GM19043 (cell line): Measurements from ENCODE around the gene CELF1.

Source experiments
- ATAC-seq: cut with Tn5 transposase; IDR thresholded peaks from one replicate; pipeline ENCODE4 v1.9.1; 2021; ENCODE audit warnings: low read depth; ENCODE audit not compliant: unreplicated experiment

The CELF1 gene

DNA sequence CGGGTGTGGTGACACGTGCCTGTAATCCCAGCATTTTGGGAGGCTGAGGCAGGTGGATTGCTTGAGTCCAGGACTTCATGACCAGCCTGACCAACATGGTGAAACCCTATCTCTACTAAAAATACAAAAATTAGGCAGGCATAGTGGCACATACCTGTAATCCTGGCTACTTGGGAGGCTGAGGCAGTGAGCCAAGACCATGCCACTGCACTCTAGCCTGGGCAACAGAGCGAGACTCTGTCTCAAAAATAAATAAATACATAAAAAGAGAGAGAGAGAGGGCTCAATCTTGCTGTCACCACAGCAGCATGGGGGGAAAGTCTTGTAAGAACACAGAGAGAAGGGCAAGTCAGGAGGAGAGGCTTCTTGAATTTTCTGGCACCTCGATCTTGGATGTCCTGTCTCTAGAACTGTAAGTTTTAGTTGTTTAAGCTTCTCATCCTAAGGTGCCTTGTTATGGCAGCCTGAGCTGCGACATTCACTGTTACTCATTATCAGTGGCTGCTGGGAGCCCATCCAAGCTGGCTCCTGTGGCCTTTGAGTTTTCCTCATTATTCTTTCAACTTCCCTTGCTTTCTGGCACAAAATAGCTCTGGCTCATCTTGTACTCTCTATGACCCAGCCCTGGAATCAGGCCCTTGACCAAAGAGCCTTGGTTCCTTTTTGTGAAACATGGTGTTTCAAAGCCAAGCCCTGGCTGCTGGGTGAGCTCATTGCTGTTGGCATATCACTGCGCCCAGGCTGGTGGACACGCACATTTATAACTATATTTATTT, 118.7 kb downstream of the CELF1 start:
- ATAC-seq, result no peak

DNA sequence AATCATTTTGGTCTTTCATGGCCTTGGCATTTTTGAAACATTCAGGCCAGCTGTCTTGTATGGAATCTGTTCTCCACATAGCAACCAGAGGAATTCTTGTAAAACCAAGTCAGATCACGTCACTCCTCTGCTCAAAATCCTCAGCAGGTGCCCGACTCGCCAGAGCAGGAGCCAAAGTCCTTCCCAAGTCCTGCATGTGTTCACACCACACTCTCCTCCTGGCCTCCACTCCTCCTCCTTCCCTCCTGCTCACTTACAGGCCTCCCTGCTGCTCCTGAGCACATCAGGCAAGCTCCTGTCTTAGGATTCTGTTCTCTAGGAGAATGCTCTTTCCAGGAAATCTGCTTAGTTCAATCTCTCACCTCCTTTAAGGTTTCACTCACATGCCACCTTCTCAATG, 119.8 kb downstream of the CELF1 start:
- ATAC-seq, result no peak

DNA sequence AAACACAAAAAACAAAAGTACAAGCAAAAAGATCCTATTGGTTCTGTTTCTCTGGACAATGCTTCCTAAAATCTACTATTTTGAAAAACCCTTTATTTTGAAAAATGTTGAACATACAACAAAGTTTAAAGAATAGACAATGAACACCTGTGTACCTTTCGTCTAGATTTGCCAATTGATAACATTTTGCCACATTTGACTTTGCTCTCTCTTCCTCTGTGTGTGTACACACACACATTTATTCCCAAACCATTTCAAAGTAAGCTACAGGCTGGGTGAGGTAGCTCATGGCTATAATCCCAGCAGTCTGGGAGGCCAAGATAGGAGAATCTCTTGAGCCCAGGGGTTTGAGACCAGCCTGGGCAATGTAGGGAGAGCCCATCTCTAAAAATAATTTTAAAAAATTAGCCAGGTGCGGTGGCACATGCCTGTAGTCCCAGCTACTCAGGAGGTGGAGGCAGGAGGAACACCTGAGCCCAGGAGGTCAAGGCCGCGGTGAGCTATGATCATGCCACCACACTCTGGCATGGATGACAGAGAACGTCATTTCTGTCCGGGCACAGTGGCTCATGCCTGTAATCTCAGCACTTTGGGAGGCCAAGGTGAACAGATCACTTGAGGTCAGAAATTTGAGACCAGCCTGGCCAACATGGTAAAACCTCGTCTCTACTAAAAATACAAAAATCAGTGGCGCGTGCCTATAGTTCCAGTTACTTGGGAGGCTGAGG, 121.4 kb downstream of the CELF1 start:
- no peak for ATAC-seq

DNA sequence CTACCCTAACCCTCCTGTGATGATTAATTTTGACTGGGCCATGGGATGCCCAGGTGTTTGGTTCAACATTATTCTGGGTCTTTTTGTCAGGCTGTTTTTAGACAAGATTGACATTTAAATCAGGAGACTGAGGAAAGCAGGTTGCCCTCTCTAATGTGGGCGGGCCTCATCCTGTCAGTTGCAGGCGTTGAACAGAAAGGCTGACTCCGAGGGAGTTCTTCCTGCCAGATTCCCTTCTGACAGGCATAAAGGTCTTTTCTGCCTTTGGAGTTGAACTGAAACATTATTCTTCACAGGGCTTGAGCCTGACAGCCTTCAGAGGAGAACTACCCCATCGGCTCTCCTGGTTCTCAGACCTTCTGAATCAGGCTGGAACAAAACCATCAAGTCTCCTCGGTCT, 122.4 kb downstream of the CELF1 start:
- no peak for ATAC-seq

DNA sequence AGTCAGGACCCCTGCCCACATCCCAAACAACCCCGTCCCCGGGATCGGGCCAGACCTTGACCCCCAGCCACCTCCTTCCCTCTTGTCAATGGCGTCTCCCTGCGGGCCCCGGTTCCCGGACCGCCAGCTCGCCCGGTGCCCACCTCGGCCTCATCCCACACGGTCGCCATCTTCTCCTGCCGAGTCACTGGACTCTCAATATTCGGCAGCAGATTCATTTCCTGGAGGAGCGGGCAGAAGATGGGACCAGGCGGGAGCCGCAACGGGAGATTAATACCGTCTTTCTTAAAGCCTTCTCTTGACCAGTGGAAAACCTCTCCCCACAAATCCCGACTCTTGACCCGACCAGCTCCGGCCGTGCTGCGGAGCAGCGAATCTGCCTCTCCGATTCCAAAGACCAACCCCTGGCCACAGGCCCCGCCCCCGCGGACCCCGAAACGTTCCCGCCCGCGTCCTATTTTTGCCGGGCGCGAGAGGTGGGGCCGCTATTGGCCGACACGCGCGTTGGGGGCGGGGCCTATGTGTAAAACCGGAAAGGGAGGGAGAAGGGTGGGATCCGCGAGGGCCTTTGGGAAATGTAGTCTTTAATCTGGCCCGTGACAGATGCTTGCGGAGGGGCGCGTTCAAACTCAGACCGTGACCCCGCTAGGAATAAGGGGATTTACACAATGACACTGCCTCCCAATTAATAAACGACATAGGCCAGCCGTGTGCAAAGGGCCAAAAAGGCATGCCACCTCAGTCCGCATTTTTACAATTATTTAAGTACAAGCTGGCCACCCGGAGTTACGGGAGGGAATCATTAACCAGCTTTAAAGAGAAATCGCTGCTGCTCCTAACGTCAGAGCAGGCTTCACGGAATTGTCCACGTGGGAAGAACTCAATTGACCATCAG, 126.6 kb downstream of the CELF1 start, which contains the start of gene PSMC3:
Gene PSMC3 (minus strand): TSS at position 378 of the 895 bp plus-strand sequence. CDS start 160 bp downstream, at position 218.
- peak; percentile 84 for ATAC-seq

DNA sequence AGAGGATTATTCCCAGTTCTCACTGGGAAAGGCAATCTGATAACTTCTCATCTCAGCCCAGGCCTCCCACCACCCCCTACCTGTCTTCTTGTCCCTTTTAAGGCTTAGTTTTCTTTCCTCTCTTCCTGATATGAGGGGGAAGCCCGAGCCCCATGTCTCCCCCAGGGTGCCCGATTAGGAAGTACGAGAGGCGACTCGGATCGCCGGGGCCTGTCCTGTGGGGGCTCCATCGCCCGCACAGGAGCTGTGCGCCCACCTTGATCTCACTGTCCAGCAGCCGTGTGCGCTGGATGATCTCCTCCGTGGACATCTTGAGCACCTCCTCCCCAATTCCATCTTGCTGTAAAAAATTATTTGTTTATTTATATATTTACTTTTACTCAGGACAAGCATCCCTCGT, 127.3 kb downstream of the CELF1 start:
- no peak for ATAC-seq

DNA sequence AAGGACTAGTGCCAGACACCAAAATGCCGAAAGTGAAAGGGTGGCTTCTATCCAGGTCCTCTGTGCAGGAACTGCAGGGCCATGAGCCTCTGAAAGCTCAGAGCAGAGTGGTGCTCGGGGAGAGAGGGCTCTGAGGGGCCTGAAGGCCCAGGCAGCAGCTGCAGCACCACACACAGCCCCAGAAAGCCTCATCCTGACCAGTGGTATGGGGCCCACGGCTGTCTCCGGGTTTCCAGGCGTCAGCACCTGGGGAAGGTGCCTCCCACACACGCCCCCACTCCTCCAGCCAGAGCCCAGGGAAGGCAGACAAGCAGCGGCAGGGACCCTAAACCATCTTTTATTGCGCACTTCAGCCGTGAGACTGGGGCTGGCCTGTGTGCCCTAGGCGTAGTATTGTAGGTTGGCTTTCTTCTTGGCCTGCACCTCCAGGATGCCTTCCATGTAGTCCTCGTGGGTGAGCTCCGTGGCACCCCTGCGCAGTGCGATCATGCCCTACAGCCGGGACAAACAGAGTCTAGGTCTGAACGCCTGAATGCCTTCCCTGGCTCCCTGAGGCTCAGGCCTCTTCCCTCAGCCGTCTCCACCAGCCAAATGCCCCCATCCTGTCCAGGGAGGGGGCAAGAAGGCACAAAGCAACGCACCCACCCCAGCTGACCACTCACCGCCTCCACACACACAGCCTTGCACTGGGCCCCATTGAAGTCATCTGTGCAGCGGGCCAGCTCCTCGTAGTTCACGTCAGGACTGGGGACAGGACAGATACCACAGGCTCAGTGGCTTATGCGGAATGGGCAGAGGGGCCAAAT, 134.3 kb downstream of the CELF1 start:
- ATAC-seq, result no peak

DNA sequence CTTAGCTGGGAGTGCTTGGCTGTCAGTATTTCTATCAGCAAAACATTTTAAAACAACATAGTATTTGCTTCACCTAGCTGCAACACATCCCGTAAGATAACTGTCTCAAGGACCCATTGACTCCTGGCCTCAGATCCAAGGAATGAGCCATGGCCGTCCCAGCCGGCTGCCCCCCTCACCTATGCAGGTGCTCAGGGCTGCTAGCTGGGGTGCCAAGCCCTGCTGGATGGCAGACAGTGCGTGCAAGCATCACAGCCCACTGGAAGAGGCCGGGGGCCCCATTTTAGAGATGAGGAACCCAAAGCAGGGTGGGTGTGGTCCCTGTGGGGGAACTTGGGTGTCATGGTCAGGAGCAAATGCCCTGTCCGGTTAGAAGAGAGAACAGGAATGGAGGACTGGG, 135.2 kb downstream of the CELF1 start:
- no peak for ATAC-seq

DNA sequence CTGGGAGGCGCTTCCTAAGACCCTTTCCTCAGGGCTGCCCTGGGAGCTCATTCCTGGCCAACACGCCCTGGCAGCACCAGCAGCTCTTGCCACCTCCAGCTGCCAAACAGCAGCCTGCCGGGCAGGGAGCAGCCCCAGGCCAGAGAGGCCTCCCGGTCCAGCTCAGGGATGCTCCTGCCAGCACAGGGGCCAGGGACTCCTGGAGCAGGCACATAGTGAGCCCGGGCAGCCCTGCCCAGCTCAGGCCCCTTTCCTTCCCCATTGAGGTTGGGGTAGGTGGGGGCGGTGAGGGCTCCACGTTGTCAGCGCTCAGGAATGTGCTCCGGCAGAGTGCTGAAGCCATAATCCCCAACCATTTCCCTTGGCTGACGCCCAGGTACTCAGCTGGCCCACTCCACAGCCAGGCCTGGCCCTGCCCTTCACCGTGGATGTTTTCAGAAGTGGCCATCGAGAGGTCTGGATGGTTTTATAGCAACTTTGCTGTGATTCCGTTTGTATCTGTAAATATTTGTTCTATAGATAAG, 136.9 kb downstream of the CELF1 start:
- ATAC-seq, result no peak
